Lung (tissue), 12 donors: ENCODE measurements around the gene SLC37A1. TPM values are rescaled to one million over a fixed set of nuclear protein-coding genes. Genes with fewer than 3 reads are reported as not detected.

Experiments
- ATAC-seq: fragments of 200-7000 bp; cut with Tn5 transposase; one replicate; pipeline ENCODE4 v1.9.1; 2020; ENCODE audit warnings: moderate number of reproducible peaks; ENCODE audit not compliant: insufficient read depth, low FRiP score
- DNase-seq, 3 donors: peaks; one replicate each; pipeline ENCODE4 v3.0.0-alpha.2; 2013 to 2017
- H3K27ac ChIP-seq, 2 donors: one replicate each; pipeline ENCODE4 v1.5.1; 2013; ENCODE audit warnings: mild to moderate bottlenecking in 2 of 2, moderate library complexity in 2 of 2, control low read depth in 1 of 2, inconsistent platforms in 1 of 2, low read depth in 1 of 2, low read length in 1 of 2
- H3K27me3 ChIP-seq, 3 donors: one replicate each; pipeline ENCODE4 v1.5.1; 2013; ENCODE audit warnings: low read length in 2 of 3; ENCODE audit not compliant: control insufficient read depth in 3 of 3, insufficient read depth in 3 of 3
- H3K36me3 ChIP-seq, 4 donors: one replicate each; pipeline ENCODE4 v1.5.1; 2013; ENCODE audit warnings: low read length in 4 of 4, mild to moderate bottlenecking in 1 of 4, moderate library complexity in 1 of 4; ENCODE audit not compliant: control insufficient read depth in 4 of 4, insufficient read depth in 4 of 4
- H3K4me1 ChIP-seq, 5 donors: one replicate each; pipeline ENCODE4 v1.5.1; 2013; ENCODE audit warnings: low read length in 5 of 5, mild to moderate bottlenecking in 2 of 5, moderate library complexity in 1 of 5; ENCODE audit not compliant: control insufficient read depth in 5 of 5, insufficient read depth in 5 of 5
- H3K4me3 ChIP-seq: one replicate; pipeline ENCODE4 v1.5.1; 2013; ENCODE audit warnings: mild to moderate bottlenecking, control low read depth, moderate library complexity
- H3K9ac ChIP-seq, 2 donors: one replicate each; pipeline ENCODE4 v1.5.1; 2013; ENCODE audit warnings: low read length in 2 of 2, control low read depth in 1 of 2; ENCODE audit not compliant: insufficient read depth in 1 of 2
- H3K9me3 ChIP-seq, 4 donors: one replicate each; pipeline ENCODE4 v1.5.1; 2013; ENCODE audit warnings: low read length in 3 of 4, mild to moderate bottlenecking in 1 of 4, moderate library complexity in 1 of 4; ENCODE audit not compliant: control insufficient read depth in 4 of 4, insufficient read depth in 3 of 4
- WGBS, 2 donors: extraction: QIAGEN DNeasy Blood & Tissue Kit; methylation state at CpG; one replicate each; pipeline ENCODE4 v1.1.7; 2013; 5-methylcytosine and 5-hydroxymethylcytosine counted together
- polyA plus RNA-seq, 2 donors: library from polyadenylated mRNA; stranded (reverse); fragments of 200-250 nt; gene quantifications; one replicate each; pipeline ENCODE4 v1.2.1, GENCODE V29; 2013
- total RNA-seq, 2 donors: library from RNA; depleted of rRNA in 1 of 2; stranded (reverse); fragments of >200 nt in 1 of 2; gene quantifications; one replicate each; pipeline ENCODE4 v1.2.1, GENCODE V29; 2014 to 2021
- TF ChIP-seq, protein P1 (sequence below): IDR thresholded peaks from 2 replicates; pipeline ENCODE4 v1.5.1; 2012; ENCODE audit warnings: mild to moderate bottlenecking; ENCODE audit errors: control extremely low read depth, extremely low read depth
- donor health status: control.
- donor health status: control.
- donor health status: Bipolar disorder and iron deficiency.
- donor health status: healthy.
- donor health status: DM: yes; HTN: yes; CAD: no.

SLC37A1 gene
- total and polyA plus RNA-seq, 4 donors, result 13.3 to 29.5 (median 19.6) TPM

DNA sequence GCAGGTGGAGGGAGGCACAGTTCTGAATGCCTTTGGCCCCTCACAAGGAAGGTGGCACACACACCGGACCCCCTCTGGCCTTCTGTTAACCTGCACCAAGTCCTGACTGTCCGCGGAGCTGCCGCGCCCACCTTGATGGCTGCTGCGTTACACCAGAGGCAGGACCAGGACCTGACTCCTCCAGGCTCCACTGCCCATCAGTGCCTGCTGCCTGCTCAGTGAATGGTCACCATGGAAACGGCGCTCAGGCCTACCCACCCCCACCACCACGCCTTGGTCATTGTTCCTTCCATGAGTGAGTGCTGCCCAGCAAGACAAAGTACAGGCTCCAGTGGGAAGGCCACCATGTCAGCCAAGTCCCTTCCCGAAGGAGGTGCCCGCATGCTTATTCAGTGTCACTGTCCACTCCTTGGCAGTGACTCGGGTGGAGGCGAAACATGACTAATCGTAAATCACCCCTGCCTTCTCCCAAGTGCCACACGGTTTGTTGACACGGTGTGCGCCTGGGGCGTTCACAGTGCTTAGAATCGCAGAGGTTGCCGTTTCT is 57.3 kb downstream of the SLC37A1 start:
- peak in 1 of 3 donors; percentile 13 for DNase-seq

GRCh38 chr21:42571391-42572150 is 57.9 kb downstream of the SLC37A1 start:
- no peaks in the 10 kb centered on the region for H3K27me3 ChIP-seq
- no peak overlapping the region for H3K9ac ChIP-seq
- H3K36me3 ChIP-seq, result peaks cover 0 to 46% (median 0%) of the 10 kb centered on the region in 4 donors
- no peak for ATAC-seq
- peaks cover 0 to 21% (median 0%) of the 10 kb centered on the region in 5 donors for H3K4me1 ChIP-seq
- WGBS, 2 donors, result 84 to 85% methylated on average over 20 of the region's 20 CpGs
- TF ChIP-seq, protein P1, sequence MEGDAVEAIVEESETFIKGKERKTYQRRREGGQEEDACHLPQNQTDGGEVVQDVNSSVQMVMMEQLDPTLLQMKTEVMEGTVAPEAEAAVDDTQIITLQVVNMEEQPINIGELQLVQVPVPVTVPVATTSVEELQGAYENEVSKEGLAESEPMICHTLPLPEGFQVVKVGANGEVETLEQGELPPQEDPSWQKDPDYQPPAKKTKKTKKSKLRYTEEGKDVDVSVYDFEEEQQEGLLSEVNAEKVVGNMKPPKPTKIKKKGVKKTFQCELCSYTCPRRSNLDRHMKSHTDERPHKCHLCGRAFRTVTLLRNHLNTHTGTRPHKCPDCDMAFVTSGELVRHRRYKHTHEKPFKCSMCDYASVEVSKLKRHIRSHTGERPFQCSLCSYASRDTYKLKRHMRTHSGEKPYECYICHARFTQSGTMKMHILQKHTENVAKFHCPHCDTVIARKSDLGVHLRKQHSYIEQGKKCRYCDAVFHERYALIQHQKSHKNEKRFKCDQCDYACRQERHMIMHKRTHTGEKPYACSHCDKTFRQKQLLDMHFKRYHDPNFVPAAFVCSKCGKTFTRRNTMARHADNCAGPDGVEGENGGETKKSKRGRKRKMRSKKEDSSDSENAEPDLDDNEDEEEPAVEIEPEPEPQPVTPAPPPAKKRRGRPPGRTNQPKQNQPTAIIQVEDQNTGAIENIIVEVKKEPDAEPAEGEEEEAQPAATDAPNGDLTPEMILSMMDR, result no peak
- no peaks in the 10 kb centered on the region for H3K9me3 ChIP-seq
- DNase-seq, result peak in 1 of 3 donors; percentile 8
- no peak overlapping the region for H3K27ac ChIP-seq
- H3K4me3 ChIP-seq, result no peak overlapping the region

More for the DNA sequence above, 57.3 kb downstream of the SLC37A1 start:
- Histone ChIP-seq H3K27me3 (no peaks in the 10 kb centered on the region), H3K4me1 (peaks cover 0 to 23% (median 0%) of the 10 kb centered on the region in 5 donors), H3K27ac (no peak overlapping the region), H3K36me3 (peaks cover 0 to 49% (median 0%) of the 10 kb centered on the region in 4 donors), H3K9ac (no peak overlapping the region), H3K4me3 (no peak overlapping the region), H3K9me3 (no peaks in the 10 kb centered on the region)
- WGBS, 2 donors, result 83 to 91% methylated on average over 20 of the region's 20 CpGs
- TF ChIP-seq, protein P1, result no peak
- no peak for ATAC-seq

DNA sequence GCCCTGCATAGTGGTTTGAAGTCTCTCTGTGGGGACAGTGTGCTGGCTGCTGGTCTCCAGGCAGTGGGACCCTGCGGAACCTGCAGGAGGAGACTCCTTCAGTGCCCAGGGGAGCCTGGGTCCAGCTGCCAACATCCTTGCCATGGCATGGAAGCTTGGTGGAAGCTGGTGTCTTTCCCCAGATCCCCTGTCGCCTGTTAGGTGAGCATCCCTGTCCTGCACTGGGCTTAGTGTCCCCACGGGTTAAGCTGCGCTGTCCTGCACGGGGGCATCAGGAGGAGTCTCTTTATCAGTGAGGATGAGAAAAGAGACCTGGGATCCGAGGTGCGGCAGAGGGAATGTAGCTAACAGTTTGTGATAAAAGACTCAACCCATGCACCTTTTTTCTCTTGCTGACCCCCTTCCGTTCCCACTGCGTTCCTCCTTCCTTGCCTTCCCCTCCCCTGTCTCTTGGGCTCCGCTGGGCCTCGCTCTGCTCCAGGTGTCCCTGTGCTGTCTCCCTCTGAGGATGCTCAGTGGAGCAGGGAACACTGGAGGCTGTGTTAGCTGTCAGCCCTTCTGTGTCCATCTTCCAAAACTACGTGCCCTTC is 59.3 kb downstream of the SLC37A1 start:
- H3K9ac ChIP-seq, result no peak overlapping the region
- ATAC-seq (no peak), DNase-seq (peak in 1 of 3 donors; percentile 4)
- 96 to 97% methylated on average over 12 of the region's 12 CpGs for WGBS, 2 donors
- H3K27ac ChIP-seq, result no peak overlapping the region
- peaks cover 0 to 4% (median 0%) of the 10 kb centered on the region in 4 donors for H3K9me3 ChIP-seq
- no peaks in the 10 kb centered on the region for H3K27me3 ChIP-seq
- peaks cover 0 to 37% (median 0%) of the 10 kb centered on the region in 4 donors for H3K36me3 ChIP-seq
- no peak overlapping the region for H3K4me3 ChIP-seq
- H3K4me1 ChIP-seq, result peaks cover 0 to 12% (median 0%) of the 10 kb centered on the region in 5 donors
- TF ChIP-seq, protein P1, result no peak
